ENCODE results near the gene GHSR. TPM values are rescaled to one million over a fixed set of nuclear protein-coding genes. Genes with fewer than 3 reads are reported as not detected.
"Not testable (repeated sequence)": the region's sequence is repeated elsewhere in the genome, so short reads cannot be mapped to it uniquely, and the experiment has no call there.

The GHSR gene, protein sequence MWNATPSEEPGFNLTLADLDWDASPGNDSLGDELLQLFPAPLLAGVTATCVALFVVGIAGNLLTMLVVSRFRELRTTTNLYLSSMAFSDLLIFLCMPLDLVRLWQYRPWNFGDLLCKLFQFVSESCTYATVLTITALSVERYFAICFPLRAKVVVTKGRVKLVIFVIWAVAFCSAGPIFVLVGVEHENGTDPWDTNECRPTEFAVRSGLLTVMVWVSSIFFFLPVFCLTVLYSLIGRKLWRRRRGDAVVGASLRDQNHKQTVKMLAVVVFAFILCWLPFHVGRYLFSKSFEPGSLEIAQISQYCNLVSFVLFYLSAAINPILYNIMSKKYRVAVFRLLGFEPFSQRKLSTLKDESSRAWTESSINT
- not detected in 2 replicates for polyA plus RNA-seq (2012; rRNA removed)
- not detected in 2 replicates for polyA plus RNA-seq (2012; cell fraction: cytosol; rRNA removed)
- not detected in 2 replicates for polyA plus RNA-seq (2012; cell fraction: nucleus; rRNA removed)

DNA sequence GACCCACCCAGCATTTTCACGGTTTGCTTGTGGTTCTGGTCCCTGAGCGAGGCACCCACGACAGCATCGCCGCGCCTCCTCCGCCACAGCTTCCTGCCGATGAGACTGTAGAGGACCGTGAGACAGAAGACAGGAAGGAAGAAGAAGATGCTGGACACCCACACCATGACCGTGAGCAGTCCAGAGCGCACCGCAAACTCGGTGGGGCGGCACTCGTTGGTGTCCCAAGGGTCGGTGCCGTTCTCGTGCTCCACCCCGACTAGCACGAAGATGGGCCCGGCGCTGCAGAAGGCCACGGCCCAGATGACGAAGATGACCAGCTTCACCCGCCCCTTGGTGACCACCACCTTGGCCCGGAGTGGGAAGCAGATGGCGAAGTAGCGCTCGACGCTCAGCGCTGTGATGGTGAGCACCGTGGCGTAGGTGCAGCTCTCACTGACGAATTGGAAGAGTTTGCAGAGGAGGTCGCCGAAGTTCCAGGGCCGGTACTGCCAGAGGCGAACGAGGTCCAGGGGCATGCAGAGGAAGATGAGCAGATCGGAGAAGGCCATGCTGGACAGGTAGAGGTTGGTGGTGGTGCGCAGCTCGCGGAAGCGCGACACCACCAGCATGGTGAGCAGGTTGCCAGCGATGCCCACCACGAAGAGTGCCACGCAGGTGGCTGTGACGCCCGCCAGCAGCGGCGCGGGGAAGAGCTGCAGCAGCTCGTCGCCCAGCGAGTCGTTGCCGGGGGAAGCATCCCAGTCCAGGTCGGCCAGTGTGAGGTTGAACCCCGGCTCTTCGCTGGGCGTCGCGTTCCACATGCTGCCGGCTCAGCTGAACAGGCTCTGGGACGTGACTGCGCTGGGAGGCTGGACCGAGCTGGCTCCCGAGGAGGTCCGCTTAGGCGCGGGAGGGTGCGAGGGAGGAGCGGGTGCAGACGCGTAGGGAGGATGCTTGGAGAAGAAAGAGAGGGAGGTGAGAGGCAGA, at the start of gene GHSR:
TSS of gene GHSR (minus strand) at position 846 of the 969 bp plus-strand sequence. CDS start at position 803, 43 bp downstream.
- TF ChIP-seq, protein P1, sequence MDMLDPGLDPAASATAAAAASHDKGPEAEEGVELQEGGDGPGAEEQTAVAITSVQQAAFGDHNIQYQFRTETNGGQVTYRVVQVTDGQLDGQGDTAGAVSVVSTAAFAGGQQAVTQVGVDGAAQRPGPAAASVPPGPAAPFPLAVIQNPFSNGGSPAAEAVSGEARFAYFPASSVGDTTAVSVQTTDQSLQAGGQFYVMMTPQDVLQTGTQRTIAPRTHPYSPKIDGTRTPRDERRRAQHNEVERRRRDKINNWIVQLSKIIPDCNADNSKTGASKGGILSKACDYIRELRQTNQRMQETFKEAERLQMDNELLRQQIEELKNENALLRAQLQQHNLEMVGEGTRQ (IDR thresholded peaks at IDR 0.05; ENCODE audit: borderline replicate concordance, low read depth, low read length): no peak
- no peak for TF ChIP-seq ELF1 (IDR thresholded peaks at IDR 0.05)

DNA sequence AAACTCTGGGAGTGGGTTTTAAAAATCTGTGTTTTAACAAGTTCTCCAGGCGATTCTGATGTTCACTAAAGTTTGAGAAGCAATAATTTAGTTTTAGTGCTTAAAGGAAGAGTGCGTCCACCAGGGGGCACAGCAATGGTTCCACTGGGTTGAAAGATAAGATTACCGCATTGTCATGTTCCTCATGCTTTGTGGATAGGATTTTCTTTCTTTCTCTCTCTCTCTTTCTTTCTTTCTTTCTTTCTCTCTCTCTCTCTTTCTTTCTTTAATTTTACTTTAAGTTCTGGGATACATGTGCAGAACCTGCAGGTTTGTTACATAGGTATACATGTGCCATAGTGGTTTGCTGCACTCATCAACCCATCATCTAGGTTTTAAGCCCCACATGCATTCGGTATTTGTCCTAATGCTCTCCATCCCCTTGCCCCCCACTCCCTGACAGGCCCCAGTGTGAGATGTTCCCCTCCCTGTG, 42.0 kb upstream of the GHSR start:
- H3F3A ChIP-seq (replicated peaks; ENCODE audit: insufficient read depth); H3K9me3 ChIP-seq; POLR2A ChIA-PET; H3K36me3 ChIP-seq (replicated peaks in 1 of 2; ENCODE audit: control insufficient read depth in 1 of 2, insufficient read depth in 2 of 2, low read length in 1 of 2); H3K4me1 ChIP-seq (ENCODE audit: control insufficient read depth in 1 of 2, insufficient read depth in 2 of 2, low read depth in 1 of 2, low read length in 1 of 2); H3K4me3 ChIP-seq (ENCODE audit: low read depth in 2 of 2, low read length in 1 of 2); H3K4me2 ChIP-seq; H3K27ac ChIP-seq (ENCODE audit: low read depth in 2 of 2, low read length in 1 of 2); H3K9ac ChIP-seq; H2AFZ ChIP-seq (ENCODE audit: low read depth); H4K20me1 ChIP-seq (ENCODE audit: insufficient read depth); H3K27me3 ChIP-seq (ENCODE audit: insufficient read depth); H3K9me2 ChIP-seq; H3K79me2 ChIP-seq (ENCODE audit: insufficient read depth): not testable (repeated sequence)
- DNase-seq: peak; percentile 52
- 36% methylated on average over 4 of the region's 4 CpGs for WGBS (ENCODE audit: low lambda C conversion rate)
- CTCF ChIA-PET: interaction anchor here (0.7 to 1.2 kb wide), 7 partner anchors 13 to 183 kb away, joined by 3 to 8 read pairs (median 4); no protein-coding TSS in a partner anchor
- peak; percentile 92 for TF ChIP-seq SMC3 (IDR thresholded peaks at IDR 0.05; ENCODE audit: low read depth, low read length)
- TF ChIP-seq RAD21 (IDR thresholded peaks at IDR 0.05; ENCODE audit: low read length): peak; percentile 70
- TF ChIP-seq, protein P2, sequence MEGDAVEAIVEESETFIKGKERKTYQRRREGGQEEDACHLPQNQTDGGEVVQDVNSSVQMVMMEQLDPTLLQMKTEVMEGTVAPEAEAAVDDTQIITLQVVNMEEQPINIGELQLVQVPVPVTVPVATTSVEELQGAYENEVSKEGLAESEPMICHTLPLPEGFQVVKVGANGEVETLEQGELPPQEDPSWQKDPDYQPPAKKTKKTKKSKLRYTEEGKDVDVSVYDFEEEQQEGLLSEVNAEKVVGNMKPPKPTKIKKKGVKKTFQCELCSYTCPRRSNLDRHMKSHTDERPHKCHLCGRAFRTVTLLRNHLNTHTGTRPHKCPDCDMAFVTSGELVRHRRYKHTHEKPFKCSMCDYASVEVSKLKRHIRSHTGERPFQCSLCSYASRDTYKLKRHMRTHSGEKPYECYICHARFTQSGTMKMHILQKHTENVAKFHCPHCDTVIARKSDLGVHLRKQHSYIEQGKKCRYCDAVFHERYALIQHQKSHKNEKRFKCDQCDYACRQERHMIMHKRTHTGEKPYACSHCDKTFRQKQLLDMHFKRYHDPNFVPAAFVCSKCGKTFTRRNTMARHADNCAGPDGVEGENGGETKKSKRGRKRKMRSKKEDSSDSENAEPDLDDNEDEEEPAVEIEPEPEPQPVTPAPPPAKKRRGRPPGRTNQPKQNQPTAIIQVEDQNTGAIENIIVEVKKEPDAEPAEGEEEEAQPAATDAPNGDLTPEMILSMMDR (IDR thresholded peaks at IDR 0.05): peak; percentile 89

More for the DNA sequence above, at the start of gene GHSR:
- no peaks in the 10 kb centered on the region for H3F3A ChIP-seq (replicated peaks; ENCODE audit: insufficient read depth)
- H3K27ac ChIP-seq (ENCODE audit: low read depth in 2 of 2, low read length in 1 of 2): no peak within 1 kb of the TSS
- H4K20me1 ChIP-seq (ENCODE audit: insufficient read depth): no peaks in the 10 kb centered on the region
- 58% methylated on average over 50 of the region's 76 CpGs for WGBS (ENCODE audit: low lambda C conversion rate)
- H3K4me2 ChIP-seq: peak within 1 kb of the TSS; percentile 48
- H2AFZ ChIP-seq (ENCODE audit: low read depth): no peak within 1 kb of the TSS
- ChIA-PET POLR2A (no interaction called here), CTCF (interaction anchor here (0.6 to 2.1 kb wide), 6 partner anchors 10 to 264 kb away, joined by 3 to 13 read pairs (median 4); no protein-coding TSS in a partner anchor)
- peak within 1 kb of the TSS in 1 of 2 experiments; percentile 24; a peak in 1 of 4 replicates for H3K4me3 ChIP-seq (ENCODE audit: low read depth in 2 of 2, low read length in 1 of 2)
- DNase-seq: peak; percentile 62
- no peak within 1 kb of the TSS for H3K9ac ChIP-seq
- no peaks in the 10 kb centered on the region for H3K9me3 ChIP-seq
- peaks cover 26% of the 10 kb centered on the region for H3K27me3 ChIP-seq (ENCODE audit: insufficient read depth)
- H3K36me3 ChIP-seq (replicated peaks in 1 of 2; ENCODE audit: control insufficient read depth in 1 of 2, insufficient read depth in 2 of 2, low read length in 1 of 2): no peaks in the 10 kb centered on the region
- H3K79me2 ChIP-seq (ENCODE audit: insufficient read depth): no peaks in the 10 kb centered on the region
- H3K9me2 ChIP-seq: no peaks in the 10 kb centered on the region
- peaks cover 0 to 13% of the 10 kb centered on the region in 2 experiments; a peak in 1 of 4 replicates for H3K4me1 ChIP-seq (ENCODE audit: control insufficient read depth in 1 of 2, insufficient read depth in 2 of 2, low read depth in 1 of 2, low read length in 1 of 2)

Measured in SK-N-SH (cell line).